Neural cell (in vitro differentiated cells): ENCODE data around the gene CFAP97D1. TPM values are rescaled to one million over a fixed set of nuclear protein-coding genes. Genes with fewer than 3 reads are reported as not detected.

Experiments used
- H2AFZ ChIP-seq: fragments of 200-600, 300-800 bp; sonication (generic), shearing (Covaris generic); 2 replicates; pipeline ENCODE4 v1.6.0; 2014; ENCODE audit warnings: low read depth, mild to moderate bottlenecking, antibody characterized with exemption, low read length, moderate library complexity
- H3F3A ChIP-seq: fragments of 200-600 bp; shearing (Covaris generic); 2 replicates; pipeline ENCODE4 v1.6.1; 2016; ENCODE audit warnings: mild to moderate bottlenecking, moderate library complexity, mixed read lengths, antibody characterized with exemption, low read length; ENCODE audit not compliant: insufficient read depth, poor library complexity, severe bottlenecking
- H3K27ac ChIP-seq: fragments of 200-600, 300-800 bp; sonication (generic), shearing (Covaris generic); 2 replicates; pipeline ENCODE4 v1.5.1; 2014; ENCODE audit warnings: mild to moderate bottlenecking, low read length, moderate library complexity
- H3K27me3 ChIP-seq: fragments of 300-800, 200-600 bp; sonication (generic), shearing (Covaris generic); 2 replicates; pipeline ENCODE4 v1.6.0; 2014; ENCODE audit warnings: mild to moderate bottlenecking, low read depth, low read length, moderate library complexity; ENCODE audit not compliant: insufficient read depth
- H3K36me3 ChIP-seq: fragments of 300-800, 200-600 bp; sonication (generic), shearing (Covaris generic); 2 replicates; pipeline ENCODE4 v1.5.1; 2014; ENCODE audit warnings: mild to moderate bottlenecking, antibody characterized with exemption, low read length, moderate library complexity; ENCODE audit not compliant: insufficient read depth
- H3K4me2 ChIP-seq: fragments of 300-800, 200-600 bp; sonication (generic), shearing (Covaris generic); 2 replicates; pipeline ENCODE4 v1.6.0; 2014; ENCODE audit warnings: mild to moderate bottlenecking, low read length
- H3K4me3 ChIP-seq: fragments of 300-800, 200-600 bp; sonication (generic), shearing (Covaris generic); 2 replicates; pipeline ENCODE4 v1.5.1; 2014; ENCODE audit warnings: mild to moderate bottlenecking, low read length, moderate library complexity
- H3K79me2 ChIP-seq: fragments of 200-600 bp; shearing (Covaris generic); replicated peaks from 2 replicates; pipeline ENCODE4 v1.6.0; 2014; ENCODE audit warnings: mild to moderate bottlenecking, low read length, moderate library complexity; ENCODE audit not compliant: insufficient read depth
- H3K9ac ChIP-seq: fragments of 300-800, 200-600 bp; sonication (generic), shearing (Covaris generic); 2 replicates; pipeline ENCODE4 v1.6.1; 2016; ENCODE audit warnings: mild to moderate bottlenecking, low read length, mixed read lengths
- H3K9me2 ChIP-seq: fragments of 200-600 bp; shearing (Covaris generic); 2 replicates; pipeline ENCODE4 v1.6.1; 2016; ENCODE audit warnings: mild to moderate bottlenecking, low read length, mixed read lengths; ENCODE audit not compliant: insufficient read depth
- H3K9me3 ChIP-seq: fragments of 200-600, 300-800 bp; sonication (generic), shearing (Covaris generic); 2 replicates; pipeline ENCODE4 v1.6.1; 2016; ENCODE audit warnings: mild to moderate bottlenecking, mixed run types, low read length, moderate library complexity, mixed read lengths
- H4K20me1 ChIP-seq: fragments of 200-600 bp; shearing (Covaris generic); 2 replicates; pipeline ENCODE4 v1.6.1; 2016; ENCODE audit warnings: mild to moderate bottlenecking, mixed run types; ENCODE audit not compliant: insufficient read depth
- EP300 ChIP-seq: fragments of 450-650 bp; conservative IDR thresholded peaks from 2 replicates; pipeline ENCODE4 v1.6.1; 2014; ENCODE audit warnings: antibody characterized with exemption, mild to moderate bottlenecking, moderate library complexity; ENCODE audit not compliant: poor library complexity, severe bottlenecking
- EZH2 ChIP-seq: fragments of 200-600, 300-800 bp; shearing (Covaris generic), sonication (generic); IDR thresholded peaks from 2 replicates; pipeline ENCODE4 v1.6.1; 2014; ENCODE audit warnings: antibody characterized with exemption, low read length, borderline replicate concordance, mild to moderate bottlenecking; ENCODE audit not compliant: insufficient read depth, poor library complexity, severe bottlenecking
- MXI1 ChIP-seq: fragments of 450-650 bp; conservative IDR thresholded peaks from 2 replicates; pipeline ENCODE4 v1.6.1; 2014; ENCODE audit warnings: antibody characterized with exemption, mild to moderate bottlenecking; ENCODE audit not compliant: poor library complexity, severe bottlenecking
- POLR2AphosphoS5 ChIP-seq: IDR thresholded peaks from 2 replicates; pipeline ENCODE4 v1.6.1; 2012
- RAD21 ChIP-seq: fragments of 450-650 bp; conservative IDR thresholded peaks from 2 replicates; pipeline ENCODE4 v1.6.1; 2014; ENCODE audit warnings: antibody characterized with exemption, mild to moderate bottlenecking, moderate library complexity
- SMC3 ChIP-seq: fragments of 450-650 bp; conservative IDR thresholded peaks from 2 replicates; pipeline ENCODE4 v1.6.1; 2014; ENCODE audit warnings: antibody characterized with exemption, mild to moderate bottlenecking, moderate library complexity; ENCODE audit not compliant: poor library complexity
- TAF1 ChIP-seq: IDR thresholded peaks from 2 replicates; pipeline ENCODE4 v1.6.1; 2012; ENCODE audit warnings: low read depth
- polyA plus RNA-seq: library from polyadenylated mRNA; depleted of rRNA; stranded (reverse); fragments of >200 nt; gene quantifications from 2 replicates; pipeline ENCODE4 v1.2.3, GENCODE V29; 2014
- TF ChIP-seq, protein P1 (sequence below): fragments of 450-650 bp; IDR thresholded peaks from 2 replicates; pipeline ENCODE4 v1.5.1; 2014; ENCODE audit warnings: antibody characterized with exemption, mild to moderate bottlenecking, moderate library complexity; ENCODE audit not compliant: poor library complexity, severe bottlenecking
- TF ChIP-seq, protein P2 (sequence below): IDR thresholded peaks from 2 replicates; pipeline ENCODE4 v1.6.1; 2012; ENCODE audit warnings: borderline replicate concordance

CFAP97D1 gene
- polyA plus RNA-seq, 1 donor from 2014 or later, result 0.09 TPM

DNA sequence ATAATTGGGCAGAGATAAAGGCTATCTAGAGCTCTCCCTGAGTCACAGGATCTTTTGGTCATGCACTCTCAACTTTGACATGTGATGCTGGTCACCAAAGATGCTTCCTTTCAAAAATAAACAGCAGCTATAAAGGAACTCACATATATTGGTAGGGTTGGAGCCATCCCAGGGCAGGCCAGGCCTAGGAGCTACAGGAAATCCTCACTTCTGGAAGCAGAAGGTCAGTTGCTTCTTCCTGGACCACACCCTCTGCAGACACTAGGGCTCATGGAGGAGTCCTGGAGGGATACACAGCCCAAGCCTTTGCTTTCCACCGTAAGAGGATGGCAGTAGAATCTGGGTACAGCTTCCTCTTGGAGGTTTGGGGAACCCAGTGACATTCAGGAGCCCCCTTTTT lies 46.3 kb upstream of the CFAP97D1 start:
- Histone ChIP-seq H3K27ac (no peak overlapping the region), H3K27me3 (no peaks in the 10 kb centered on the region), H3K9me2 (no peaks in the 10 kb centered on the region), H3K36me3 (no peaks in the 10 kb centered on the region), H3K9ac (no peak overlapping the region), H3K4me2 (no peak overlapping the region), H4K20me1 (no peaks in the 10 kb centered on the region), H3K79me2 (no peaks in the 10 kb centered on the region), H3F3A (no peaks in the 10 kb centered on the region), H3K9me3 (peaks cover 3% of the 10 kb centered on the region), H2AFZ (no peak overlapping the region), H3K4me3 (no peak overlapping the region)
- TF ChIP-seq, protein P1, sequence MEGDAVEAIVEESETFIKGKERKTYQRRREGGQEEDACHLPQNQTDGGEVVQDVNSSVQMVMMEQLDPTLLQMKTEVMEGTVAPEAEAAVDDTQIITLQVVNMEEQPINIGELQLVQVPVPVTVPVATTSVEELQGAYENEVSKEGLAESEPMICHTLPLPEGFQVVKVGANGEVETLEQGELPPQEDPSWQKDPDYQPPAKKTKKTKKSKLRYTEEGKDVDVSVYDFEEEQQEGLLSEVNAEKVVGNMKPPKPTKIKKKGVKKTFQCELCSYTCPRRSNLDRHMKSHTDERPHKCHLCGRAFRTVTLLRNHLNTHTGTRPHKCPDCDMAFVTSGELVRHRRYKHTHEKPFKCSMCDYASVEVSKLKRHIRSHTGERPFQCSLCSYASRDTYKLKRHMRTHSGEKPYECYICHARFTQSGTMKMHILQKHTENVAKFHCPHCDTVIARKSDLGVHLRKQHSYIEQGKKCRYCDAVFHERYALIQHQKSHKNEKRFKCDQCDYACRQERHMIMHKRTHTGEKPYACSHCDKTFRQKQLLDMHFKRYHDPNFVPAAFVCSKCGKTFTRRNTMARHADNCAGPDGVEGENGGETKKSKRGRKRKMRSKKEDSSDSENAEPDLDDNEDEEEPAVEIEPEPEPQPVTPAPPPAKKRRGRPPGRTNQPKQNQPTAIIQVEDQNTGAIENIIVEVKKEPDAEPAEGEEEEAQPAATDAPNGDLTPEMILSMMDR, result no peak
- no peak for TF ChIP-seq POLR2AphosphoS5
- TF ChIP-seq MXI1, result no peak
- TF ChIP-seq TAF1, result no peak
- TF ChIP-seq SMC3, result no peak
- no peak for TF ChIP-seq EP300
- TF ChIP-seq EZH2, result no peak

DNA sequence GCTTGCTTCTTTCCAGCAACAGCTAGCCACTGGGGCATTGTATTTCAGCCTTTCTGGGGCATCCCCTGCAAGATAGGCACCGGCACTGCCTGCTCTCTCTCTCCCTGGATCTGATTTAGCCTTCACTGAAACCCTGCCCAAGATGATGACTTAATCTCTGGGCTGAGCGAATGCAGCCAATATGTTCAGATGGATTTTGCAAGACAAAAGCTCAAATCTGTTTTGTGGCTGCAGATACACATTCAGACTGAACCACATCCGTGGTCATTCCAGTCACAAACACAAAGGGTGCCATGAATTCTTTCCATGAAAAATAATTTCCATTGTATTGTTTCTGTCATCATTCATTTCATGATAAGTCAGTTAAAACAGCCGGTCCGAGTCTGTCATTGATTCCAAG lies 45.9 kb upstream of the CFAP97D1 start:
- no peak overlapping the region for H3K4me2 ChIP-seq
- no peaks in the 10 kb centered on the region for H3K79me2 ChIP-seq
- no peak overlapping the region for H3K9ac ChIP-seq
- no peak overlapping the region for H3K4me3 ChIP-seq
- H4K20me1 ChIP-seq, result no peaks in the 10 kb centered on the region
- no peak for TF ChIP-seq POLR2AphosphoS5
- no peak for TF ChIP-seq RAD21
- TF ChIP-seq, protein P2, sequence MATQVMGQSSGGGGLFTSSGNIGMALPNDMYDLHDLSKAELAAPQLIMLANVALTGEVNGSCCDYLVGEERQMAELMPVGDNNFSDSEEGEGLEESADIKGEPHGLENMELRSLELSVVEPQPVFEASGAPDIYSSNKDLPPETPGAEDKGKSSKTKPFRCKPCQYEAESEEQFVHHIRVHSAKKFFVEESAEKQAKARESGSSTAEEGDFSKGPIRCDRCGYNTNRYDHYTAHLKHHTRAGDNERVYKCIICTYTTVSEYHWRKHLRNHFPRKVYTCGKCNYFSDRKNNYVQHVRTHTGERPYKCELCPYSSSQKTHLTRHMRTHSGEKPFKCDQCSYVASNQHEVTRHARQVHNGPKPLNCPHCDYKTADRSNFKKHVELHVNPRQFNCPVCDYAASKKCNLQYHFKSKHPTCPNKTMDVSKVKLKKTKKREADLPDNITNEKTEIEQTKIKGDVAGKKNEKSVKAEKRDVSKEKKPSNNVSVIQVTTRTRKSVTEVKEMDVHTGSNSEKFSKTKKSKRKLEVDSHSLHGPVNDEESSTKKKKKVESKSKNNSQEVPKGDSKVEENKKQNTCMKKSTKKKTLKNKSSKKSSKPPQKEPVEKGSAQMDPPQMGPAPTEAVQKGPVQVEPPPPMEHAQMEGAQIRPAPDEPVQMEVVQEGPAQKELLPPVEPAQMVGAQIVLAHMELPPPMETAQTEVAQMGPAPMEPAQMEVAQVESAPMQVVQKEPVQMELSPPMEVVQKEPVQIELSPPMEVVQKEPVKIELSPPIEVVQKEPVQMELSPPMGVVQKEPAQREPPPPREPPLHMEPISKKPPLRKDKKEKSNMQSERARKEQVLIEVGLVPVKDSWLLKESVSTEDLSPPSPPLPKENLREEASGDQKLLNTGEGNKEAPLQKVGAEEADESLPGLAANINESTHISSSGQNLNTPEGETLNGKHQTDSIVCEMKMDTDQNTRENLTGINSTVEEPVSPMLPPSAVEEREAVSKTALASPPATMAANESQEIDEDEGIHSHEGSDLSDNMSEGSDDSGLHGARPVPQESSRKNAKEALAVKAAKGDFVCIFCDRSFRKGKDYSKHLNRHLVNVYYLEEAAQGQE, result no peak
- no peak for TF ChIP-seq TAF1
- TF ChIP-seq, protein P1, result no peak
- no peak for TF ChIP-seq MXI1
- TF ChIP-seq EZH2, result no peak
- no peak for TF ChIP-seq EP300
- TF ChIP-seq SMC3, result no peak
- H3K27ac ChIP-seq, result no peak overlapping the region
- H3K27me3 ChIP-seq, result no peaks in the 10 kb centered on the region
- H3K9me2 ChIP-seq, result no peaks in the 10 kb centered on the region
- H3K36me3 ChIP-seq, result no peaks in the 10 kb centered on the region
- peaks cover 3% of the 10 kb centered on the region for H3K9me3 ChIP-seq
- no peaks in the 10 kb centered on the region for H3F3A ChIP-seq
- no peak overlapping the region for H2AFZ ChIP-seq
